ENCODE data around the gene NUDC.

NUDC gene

GRCh38 chr1:26913754-26914619, 7.6 kb upstream of the NUDC start, which contains the start of gene NR0B2:
NR0B2 (minus strand) TSS chr1:26913975; CDS start chr1:26913940, 35 bp downstream.
- H3K27me3 ChIP-seq (ENCODE audit: insufficient read depth, low read depth) = no peaks in the 10 kb centered on the region
- no peaks in the 10 kb centered on the region for H3K4me1 ChIP-seq (ENCODE audit: low read depth, poor library complexity, severe bottlenecking)
- H3K79me2 ChIP-seq (ENCODE audit: insufficient read depth, low read depth) = no peaks in the 10 kb centered on the region
- TF ChIP-seq, protein P1, sequence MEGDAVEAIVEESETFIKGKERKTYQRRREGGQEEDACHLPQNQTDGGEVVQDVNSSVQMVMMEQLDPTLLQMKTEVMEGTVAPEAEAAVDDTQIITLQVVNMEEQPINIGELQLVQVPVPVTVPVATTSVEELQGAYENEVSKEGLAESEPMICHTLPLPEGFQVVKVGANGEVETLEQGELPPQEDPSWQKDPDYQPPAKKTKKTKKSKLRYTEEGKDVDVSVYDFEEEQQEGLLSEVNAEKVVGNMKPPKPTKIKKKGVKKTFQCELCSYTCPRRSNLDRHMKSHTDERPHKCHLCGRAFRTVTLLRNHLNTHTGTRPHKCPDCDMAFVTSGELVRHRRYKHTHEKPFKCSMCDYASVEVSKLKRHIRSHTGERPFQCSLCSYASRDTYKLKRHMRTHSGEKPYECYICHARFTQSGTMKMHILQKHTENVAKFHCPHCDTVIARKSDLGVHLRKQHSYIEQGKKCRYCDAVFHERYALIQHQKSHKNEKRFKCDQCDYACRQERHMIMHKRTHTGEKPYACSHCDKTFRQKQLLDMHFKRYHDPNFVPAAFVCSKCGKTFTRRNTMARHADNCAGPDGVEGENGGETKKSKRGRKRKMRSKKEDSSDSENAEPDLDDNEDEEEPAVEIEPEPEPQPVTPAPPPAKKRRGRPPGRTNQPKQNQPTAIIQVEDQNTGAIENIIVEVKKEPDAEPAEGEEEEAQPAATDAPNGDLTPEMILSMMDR (conservative IDR thresholded peaks at IDR 0.05; ENCODE audit: low read depth, low read length) = no peak
- no peak within 1 kb of the TSS for H2AFZ ChIP-seq (ENCODE audit: low read depth)
- H3K4me2 ChIP-seq = no peak within 1 kb of the TSS
- no peaks in the 10 kb centered on the region for H3K36me3 ChIP-seq (ENCODE audit: insufficient read depth)
- no peak within 1 kb of the TSS for H3K9ac ChIP-seq
- no peak within 1 kb of the TSS for H3K4me3 ChIP-seq (IDR thresholded peaks at IDR 0.05; ENCODE audit: insufficient read depth, low read depth, low read length)
- H3K27ac ChIP-seq = no peak within 1 kb of the TSS
- no peaks in the 10 kb centered on the region for H4K20me1 ChIP-seq (ENCODE audit: insufficient read depth)

DNA sequence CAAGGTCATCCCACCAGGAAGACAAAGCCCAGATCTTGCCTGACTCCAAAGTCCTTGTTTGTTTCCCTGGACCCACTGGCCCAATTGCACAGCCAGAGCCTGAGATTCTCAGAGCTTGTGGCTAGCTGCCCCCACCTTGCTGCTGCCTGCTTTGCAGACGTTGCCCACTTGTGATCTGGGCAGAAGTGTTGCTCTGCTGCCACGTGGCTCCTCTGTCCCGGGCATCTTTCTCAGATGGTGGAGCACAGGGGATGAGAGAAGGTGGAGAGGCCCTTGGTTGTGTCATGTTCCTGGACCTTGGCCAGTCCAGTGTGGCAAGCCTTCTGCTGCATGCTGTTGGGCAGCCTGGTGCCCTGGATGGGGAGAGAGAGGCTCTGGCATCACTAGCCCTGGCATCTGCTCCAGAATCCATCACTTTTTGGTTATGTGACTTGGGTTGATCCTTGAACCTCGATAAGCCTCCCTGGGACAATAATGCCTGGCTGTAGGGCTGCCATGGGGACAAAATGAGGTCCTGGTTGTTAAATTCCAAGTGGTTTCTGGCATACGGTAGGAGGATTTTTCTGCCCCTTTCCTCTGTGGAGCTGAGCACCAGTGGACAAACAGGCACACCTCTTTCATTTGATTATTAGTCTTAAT, 6.2 kb upstream of the NUDC start:
- Histone ChIP-seq H3K4me2 (no peak overlapping the region), H4K20me1 (ENCODE audit: insufficient read depth) (no peaks in the 10 kb centered on the region), H3K79me2 (ENCODE audit: insufficient read depth, low read depth) (no peaks in the 10 kb centered on the region), H3K9ac (no peak overlapping the region), H3K4me3 (IDR thresholded peaks at IDR 0.05; ENCODE audit: insufficient read depth, low read depth, low read length) (no peak overlapping the region), H3K36me3 (ENCODE audit: insufficient read depth) (no peaks in the 10 kb centered on the region), H2AFZ (ENCODE audit: low read depth) (no peak overlapping the region), H3K4me1 (ENCODE audit: low read depth, poor library complexity, severe bottlenecking) (no peaks in the 10 kb centered on the region), H3K27me3 (ENCODE audit: insufficient read depth, low read depth) (no peaks in the 10 kb centered on the region), H3K27ac (no peak overlapping the region)
- TF ChIP-seq, protein P1 (conservative IDR thresholded peaks at IDR 0.05; ENCODE audit: low read depth, low read length) = no peak

DNA sequence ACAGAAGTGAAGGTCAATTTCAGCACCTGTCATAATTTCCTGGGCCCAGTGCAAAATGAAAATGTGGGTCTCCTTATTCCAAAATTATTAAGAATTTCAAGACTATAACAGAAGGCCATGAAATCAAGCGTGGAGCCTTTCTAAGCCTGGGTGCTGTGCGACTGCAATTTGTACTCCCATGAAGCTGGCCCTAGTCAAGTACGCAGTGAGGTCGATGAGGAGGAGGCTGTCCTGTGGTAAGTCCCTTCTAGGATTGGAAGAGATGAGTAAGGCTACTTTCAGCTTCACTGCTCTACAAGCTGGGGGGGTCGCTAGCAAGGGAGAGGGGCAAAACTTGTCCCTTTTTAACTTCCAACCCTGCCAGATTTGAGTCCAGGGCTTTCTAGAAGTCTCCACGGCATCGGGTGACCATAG, 410 bp upstream of the NUDC start:
- Histone ChIP-seq H3K36me3 (ENCODE audit: insufficient read depth) (peaks cover 7% of the 10 kb centered on the region; the same call in 1 of the 2 replicates), H3K4me1 (ENCODE audit: low read depth, poor library complexity, severe bottlenecking) (peaks cover 24% of the 10 kb centered on the region), H3K4me3 (IDR thresholded peaks at IDR 0.05; ENCODE audit: insufficient read depth, low read depth, low read length) (no peak overlapping the region), H3K27me3 (ENCODE audit: insufficient read depth, low read depth) (no peaks in the 10 kb centered on the region), H4K20me1 (ENCODE audit: insufficient read depth) (no peaks in the 10 kb centered on the region), H3K9ac (peak overlapping the region; percentile 91; the same call in 1 of the 2 replicates), H3K27ac (peak overlapping the region; percentile 68), H3K79me2 (ENCODE audit: insufficient read depth, low read depth) (peaks cover 32% of the 10 kb centered on the region), H3K4me2 (peak overlapping the region; percentile 89; the same call in 1 of the 2 replicates), H2AFZ (ENCODE audit: low read depth) (peak overlapping the region; percentile 70)
- TF ChIP-seq, protein P1 (conservative IDR thresholded peaks at IDR 0.05; ENCODE audit: low read depth, low read length) = no peak

GRCh38 chr1:26922431-26922729, 837 bp downstream of the NUDC start:
- peaks cover 24% of the 10 kb centered on the region for H3K4me1 ChIP-seq (ENCODE audit: low read depth, poor library complexity, severe bottlenecking)
- H3K36me3 ChIP-seq (ENCODE audit: insufficient read depth) = peaks cover 7% of the 10 kb centered on the region; the same call in 1 of the 2 replicates
- H3K4me2 ChIP-seq = peak overlapping the region; percentile 89
- H3K4me3 ChIP-seq (IDR thresholded peaks at IDR 0.05; ENCODE audit: insufficient read depth, low read depth, low read length) = peak overlapping the region; percentile 82
- peak overlapping the region; percentile 68 for H3K27ac ChIP-seq
- H3K79me2 ChIP-seq (ENCODE audit: insufficient read depth, low read depth) = peaks cover 36% of the 10 kb centered on the region
- TF ChIP-seq, protein P1 (conservative IDR thresholded peaks at IDR 0.05; ENCODE audit: low read depth, low read length) = no peak
- H3K9ac ChIP-seq = peak overlapping the region; percentile 91; the same call in 1 of the 2 replicates
- H3K27me3 ChIP-seq (ENCODE audit: insufficient read depth, low read depth) = no peaks in the 10 kb centered on the region
- H4K20me1 ChIP-seq (ENCODE audit: insufficient read depth) = no peaks in the 10 kb centered on the region
- H2AFZ ChIP-seq (ENCODE audit: low read depth) = peak overlapping the region; percentile 70; the same call in 1 of the 2 replicates
